HepG2 (cell line): ENCODE results near the gene PUS7. TPM values are rescaled to one million over a fixed set of nuclear protein-coding genes. Genes with fewer than 3 reads are reported as not detected.

Experiments used
- ELF4 ChIP-seq: sonication (generic); formaldehyde crosslinking; IDR thresholded peaks from 2 replicates; pipeline ENCODE4 v1.5.0; 2020; ENCODE audit warnings: missing genetic modification reagents, mild to moderate bottlenecking, moderate library complexity, borderline replicate concordance
- KDM4B ChIP-seq: sonication (generic); formaldehyde crosslinking; IDR thresholded peaks from 2 replicates; pipeline ENCODE4 v1.4.0; 2020; ENCODE audit warnings: missing genetic modification reagents
- MIER2 ChIP-seq: IDR thresholded peaks from 2 replicates; pipeline ENCODE4 v1.6.1; 2016; ENCODE audit warnings: missing biosample characterization, missing genetic modification reagents
- MTERF4 ChIP-seq: sonication (generic); formaldehyde crosslinking; IDR thresholded peaks from 2 replicates; pipeline ENCODE4 v1.8.0; 2023; ENCODE audit warnings: mild to moderate bottlenecking, missing genetic modification reagents
- NCOA1 ChIP-seq: sonication (generic); formaldehyde crosslinking; IDR thresholded peaks from 2 replicates; pipeline ENCODE4 v1.9.0; 2021; ENCODE audit warnings: missing genetic modification reagents
- NCOA2 ChIP-seq: sonication (generic); formaldehyde crosslinking; IDR thresholded peaks from 2 replicates; pipeline ENCODE4 v1.8.0; 2022; ENCODE audit warnings: inconsistent platforms
- NFATC3 ChIP-seq: sonication (generic); formaldehyde crosslinking; IDR thresholded peaks from 2 replicates; pipeline ENCODE4 v1.5.1; 2020; ENCODE audit warnings: mild to moderate bottlenecking, missing genetic modification reagents
- NONO ChIP-seq, 2 experiments: fragments of 450-650 bp in 1 of 2; sonication (generic) in 1 of 2; formaldehyde crosslinking in 1 of 2; IDR thresholded peaks in 1 of 2; conservative IDR thresholded peaks in 1 of 2; 2 replicates each; pipeline versions ENCODE4 v1.6.1 to v1.8.0; 2017 to 2022; ENCODE audit warnings: mild to moderate bottlenecking in 1 of 2, missing genetic modification reagents in 1 of 2, moderate library complexity in 1 of 2
- NR0B2 ChIP-seq: sonication (generic); formaldehyde crosslinking; IDR thresholded peaks from 2 replicates; pipeline ENCODE4 v1.4.0; 2020; ENCODE audit warnings: mild to moderate bottlenecking, missing genetic modification reagents
- PHF20 ChIP-seq: sonication (generic); formaldehyde crosslinking; IDR thresholded peaks from 2 replicates; pipeline ENCODE4 v1.5.0; 2020; ENCODE audit warnings: mild to moderate bottlenecking, missing genetic modification reagents
- WIZ ChIP-seq: sonication (generic); formaldehyde crosslinking; IDR thresholded peaks from 2 replicates; pipeline ENCODE4 v1.5.1; 2020; ENCODE audit warnings: mild to moderate bottlenecking, missing genetic modification reagents
- ZFYVE20 ChIP-seq: sonication (generic); formaldehyde crosslinking; IDR thresholded peaks from 2 replicates; pipeline ENCODE4 v1.8.0; 2023; ENCODE audit warnings: low read depth, mild to moderate bottlenecking, moderate library complexity, missing genetic modification reagents, borderline replicate concordance
- ZNF12 ChIP-seq: sonication (generic); formaldehyde crosslinking; IDR thresholded peaks from 2 replicates; pipeline ENCODE4 v1.5.0; 2020; ENCODE audit warnings: missing genetic modification reagents
- ZNF496 ChIP-seq: sonication (generic); formaldehyde crosslinking; IDR thresholded peaks from 2 replicates; pipeline ENCODE4 v1.8.1; 2023; ENCODE audit warnings: mild to moderate bottlenecking, moderate library complexity, missing genetic modification reagents; ENCODE audit not compliant: insufficient replicate concordance
- ZNF780A ChIP-seq: sonication (generic); formaldehyde crosslinking; IDR thresholded peaks from 2 replicates; pipeline ENCODE4 v1.8.0; 2022; ENCODE audit warnings: mild to moderate bottlenecking, missing genetic modification reagents, moderate library complexity
- polyA plus RNA-seq, 8 experiments: library from polyadenylated mRNA; depleted of rRNA in 3 of 8; stranded (reverse) in 7 of 8; unstranded in 1 of 8; fragments of >200 nt; fragmentation: Illumina TruSeq in 4 of 8; extraction: Trizol in 4 of 8; gene quantifications; 2 replicates each; pipeline versions ENCODE4 v1.2.1 to v1.2.3, GENCODE V29; 2011 to 2016; ENCODE audit warnings: low read depth in 4 of 8, missing spikeins in 1 of 8, mixed read lengths in 1 of 8; ENCODE audit not compliant: insufficient read depth in 1 of 8
- total RNA-seq, 5 experiments: library from RNA; depleted of rRNA; stranded (reverse); fragments of >200 nt; fragmentation: Illumina TruSeq; extraction: Trizol; gene quantifications; 2 replicates each; pipeline ENCODE4 v1.2.3, GENCODE V29; 2016; ENCODE audit warnings: low read depth in 1 of 5
- TF ChIP-seq, protein P1 (sequence below): sonication (generic); formaldehyde crosslinking; IDR thresholded peaks from 2 replicates; pipeline ENCODE4 v1.4.0; 2020; ENCODE audit warnings: mild to moderate bottlenecking, missing genetic modification reagents, borderline replicate concordance
- TF ChIP-seq, protein P2 (sequence below): sonication (generic); formaldehyde crosslinking; IDR thresholded peaks from 2 replicates; pipeline ENCODE4 v1.5.0; 2020; ENCODE audit warnings: mild to moderate bottlenecking, missing genetic modification reagents

The PUS7 gene
- total and polyA plus RNA-seq, 2 of the 13 experiments (the other 11 are each of a cell fraction or from before 2014, with no cell fraction given): 14.4 to 41.2 TPM

DNA sequence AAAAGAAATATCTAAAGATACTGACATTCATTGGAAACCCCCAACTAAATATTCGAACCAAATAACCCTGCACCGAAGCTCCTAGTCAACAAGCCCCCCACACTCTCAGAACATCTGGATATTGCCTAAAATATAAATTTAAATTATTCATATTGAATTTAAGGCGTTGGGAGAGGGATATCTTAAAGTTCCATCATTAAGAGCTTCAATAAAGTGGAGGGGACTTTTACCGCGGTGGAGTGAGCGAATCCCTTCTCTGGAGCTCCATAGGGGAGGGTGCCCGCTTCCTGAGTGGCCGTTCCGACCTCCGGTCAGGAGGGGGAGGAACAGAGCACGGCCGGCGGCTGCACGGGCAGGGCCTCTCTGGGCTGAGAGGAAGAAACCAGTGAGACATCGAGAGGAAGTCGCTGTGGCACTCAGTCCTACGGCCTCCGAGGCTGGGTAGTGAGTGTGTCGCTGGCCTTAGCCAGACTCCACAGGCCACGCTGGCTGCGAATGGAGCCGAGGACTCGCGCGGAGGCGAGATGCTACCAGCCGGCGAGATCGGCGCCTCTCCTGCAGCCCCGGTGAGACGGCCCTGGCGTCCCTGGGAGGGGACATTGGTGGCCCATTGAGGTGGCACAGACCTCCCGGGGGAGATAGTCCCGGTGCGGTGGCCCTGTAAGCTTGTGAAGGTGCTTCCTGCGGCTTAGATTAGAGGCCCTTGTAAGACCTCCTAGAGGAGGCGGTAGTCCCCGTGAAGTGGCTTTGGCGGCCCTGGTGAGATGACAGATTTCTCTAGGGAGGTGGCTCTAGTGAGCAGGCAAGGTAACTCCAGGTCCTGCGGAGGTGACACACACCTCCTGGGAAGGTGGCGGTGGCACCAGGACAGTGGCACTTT lies 10.0 kb upstream of the PUS7 start, which contains the start of gene RINT1 (continued):
- TF ChIP-seq MTERF4 (CRISPR knock-in tag) (no peak), WIZ (CRISPR knock-in tag) (no peak), ZNF780A (CRISPR knock-in tag) (0 out of 2 replicates have a peak, but pooled peaks have one; percentile 56), NFATC3 (CRISPR knock-in tag) (peak; percentile 88; the same call in 1 of the 2 replicates), NCOA2 (CRISPR knock-in tag) (peak; percentile 68), NCOA1 (CRISPR knock-in tag) (0 out of 2 replicates have a peak, but pooled peaks have one; percentile 78), NONO (IDR thresholded peaks at IDR 0.05) (no peak), NONO (CRISPR knock-in tag; conservative IDR thresholded peaks at IDR 0.05) (peak; percentile 83), PHF20 (CRISPR knock-in tag) (peak; percentile 94), ELF4 (CRISPR knock-in tag) (no peak), ZNF496 (no peak), NR0B2 (CRISPR knock-in tag) (peak; percentile 68), ZNF12 (CRISPR knock-in tag) (peak; percentile 29; the same call in 1 of the 2 replicates), MIER2 (CRISPR knock-in tag) (0 out of 2 replicates have a peak, but pooled peaks have one; percentile 28), KDM4B (CRISPR knock-in tag) (peak; percentile 92), ZFYVE20 (CRISPR knock-in tag) (no peak)
- TF ChIP-seq, protein P1, sequence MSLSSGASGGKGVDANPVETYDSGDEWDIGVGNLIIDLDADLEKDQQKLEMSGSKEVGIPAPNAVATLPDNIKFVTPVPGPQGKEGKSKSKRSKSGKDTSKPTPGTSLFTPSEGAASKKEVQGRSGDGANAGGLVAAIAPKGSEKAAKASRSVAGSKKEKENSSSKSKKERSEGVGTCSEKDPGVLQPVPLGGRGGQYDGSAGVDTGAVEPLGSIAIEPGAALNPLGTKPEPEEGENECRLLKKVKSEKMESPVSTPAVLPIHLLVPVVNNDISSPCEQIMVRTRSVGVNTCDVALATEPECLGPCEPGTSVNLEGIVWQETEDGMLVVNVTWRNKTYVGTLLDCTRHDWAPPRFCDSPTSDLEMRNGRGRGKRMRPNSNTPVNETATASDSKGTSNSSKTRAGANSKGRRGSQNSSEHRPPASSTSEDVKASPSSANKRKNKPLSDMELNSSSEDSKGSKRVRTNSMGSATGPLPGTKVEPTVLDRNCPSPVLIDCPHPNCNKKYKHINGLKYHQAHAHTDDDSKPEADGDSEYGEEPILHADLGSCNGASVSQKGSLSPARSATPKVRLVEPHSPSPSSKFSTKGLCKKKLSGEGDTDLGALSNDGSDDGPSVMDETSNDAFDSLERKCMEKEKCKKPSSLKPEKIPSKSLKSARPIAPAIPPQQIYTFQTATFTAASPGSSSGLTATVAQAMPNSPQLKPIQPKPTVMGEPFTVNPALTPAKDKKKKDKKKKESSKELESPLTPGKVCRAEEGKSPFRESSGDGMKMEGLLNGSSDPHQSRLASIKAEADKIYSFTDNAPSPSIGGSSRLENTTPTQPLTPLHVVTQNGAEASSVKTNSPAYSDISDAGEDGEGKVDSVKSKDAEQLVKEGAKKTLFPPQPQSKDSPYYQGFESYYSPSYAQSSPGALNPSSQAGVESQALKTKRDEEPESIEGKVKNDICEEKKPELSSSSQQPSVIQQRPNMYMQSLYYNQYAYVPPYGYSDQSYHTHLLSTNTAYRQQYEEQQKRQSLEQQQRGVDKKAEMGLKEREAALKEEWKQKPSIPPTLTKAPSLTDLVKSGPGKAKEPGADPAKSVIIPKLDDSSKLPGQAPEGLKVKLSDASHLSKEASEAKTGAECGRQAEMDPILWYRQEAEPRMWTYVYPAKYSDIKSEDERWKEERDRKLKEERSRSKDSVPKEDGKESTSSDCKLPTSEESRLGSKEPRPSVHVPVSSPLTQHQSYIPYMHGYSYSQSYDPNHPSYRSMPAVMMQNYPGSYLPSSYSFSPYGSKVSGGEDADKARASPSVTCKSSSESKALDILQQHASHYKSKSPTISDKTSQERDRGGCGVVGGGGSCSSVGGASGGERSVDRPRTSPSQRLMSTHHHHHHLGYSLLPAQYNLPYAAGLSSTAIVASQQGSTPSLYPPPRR (CRISPR knock-in tag): peak; percentile 43; the same call in 1 of the 2 replicates
- TF ChIP-seq, protein P2, sequence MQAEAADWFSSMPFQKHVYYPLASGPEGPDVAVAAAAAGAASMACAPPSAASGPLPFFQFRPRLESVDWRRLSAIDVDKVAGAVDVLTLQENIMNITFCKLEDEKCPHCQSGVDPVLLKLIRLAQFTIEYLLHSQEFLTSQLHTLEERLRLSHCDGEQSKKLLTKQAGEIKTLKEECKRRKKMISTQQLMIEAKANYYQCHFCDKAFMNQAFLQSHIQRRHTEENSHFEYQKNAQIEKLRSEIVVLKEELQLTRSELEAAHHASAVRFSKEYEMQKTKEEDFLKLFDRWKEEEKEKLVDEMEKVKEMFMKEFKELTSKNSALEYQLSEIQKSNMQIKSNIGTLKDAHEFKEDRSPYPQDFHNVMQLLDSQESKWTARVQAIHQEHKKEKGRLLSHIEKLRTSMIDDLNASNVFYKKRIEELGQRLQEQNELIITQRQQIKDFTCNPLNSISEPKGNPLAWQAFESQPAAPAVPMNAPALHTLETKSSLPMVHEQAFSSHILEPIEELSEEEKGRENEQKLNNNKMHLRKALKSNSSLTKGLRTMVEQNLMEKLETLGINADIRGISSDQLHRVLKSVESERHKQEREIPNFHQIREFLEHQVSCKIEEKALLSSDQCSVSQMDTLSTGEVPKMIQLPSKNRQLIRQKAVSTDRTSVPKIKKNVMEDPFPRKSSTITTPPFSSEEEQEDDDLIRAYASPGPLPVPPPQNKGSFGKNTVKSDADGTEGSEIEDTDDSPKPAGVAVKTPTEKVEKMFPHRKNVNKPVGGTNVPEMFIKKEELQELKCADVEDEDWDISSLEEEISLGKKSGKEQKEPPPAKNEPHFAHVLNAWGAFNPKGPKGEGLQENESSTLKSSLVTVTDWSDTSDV (CRISPR knock-in tag): peak; percentile 61; the same call in 1 of the 2 replicates
